HCT116 (cell line): ENCODE data around the gene DZIP1L. TPM values are rescaled to one million over a fixed set of nuclear protein-coding genes. Genes with fewer than 3 reads are reported as not detected.

Source experiments
- ATAC-seq: fragments of 200-7000 bp; cut with Tn5 transposase; 2 replicates; pipeline ENCODE4 v1.9.1; 2020; ENCODE audit warnings: mild to moderate bottlenecking, moderate library complexity
- BruUV-seq: library from RNA; stranded (reverse); fragments of 400-500 nt; replicated peaks from 2 replicates; lab custom pipeline; 2021; lab: Mats Ljungman, UMichigan
- CTCF ChIA-PET: fragments of 300-600 bp; sonication (Branson Sonifier 250); formaldehyde crosslinking; loops from one replicate; lab custom pipeline; 2021; ENCODE audit warnings: antibody characterized with exemption; lab: Charles Lee
- POLR2A ChIA-PET: fragments of 300-600, 350-600 bp; sonication (Branson Sonifier 250); formaldehyde crosslinking; loops from one replicate; lab custom pipeline; 2021; ENCODE audit warnings: antibody characterized with exemption; lab: Charles Lee
- RAD21 ChIA-PET, 2 experiments: fragments of 300-600 bp; sonication (Branson Sonifier 250); formaldehyde crosslinking; loops; one replicate each; lab custom pipeline; 2023; ENCODE audit warnings: low total read pairs in 2 of 2; ENCODE audit not compliant: uncharacterized antibody in 2 of 2, unreplicated experiment in 2 of 2, low non-redundant PET in 1 of 2; lab: Charles Lee
- DNase-seq: peaks from one replicate; pipeline ENCODE4 v3.0.0-alpha.2; 2010; ENCODE audit warnings: low read depth, low spot score
- H2AFZ ChIP-seq: fragments of 200-600 bp; shearing (Covaris generic), sonication (generic); 2 replicates; pipeline ENCODE4 v1.6.1; 2017; ENCODE audit warnings: low read depth, mixed run types, mixed read lengths, antibody characterized with exemption, low read length; ENCODE audit not compliant: poor library complexity, severe bottlenecking
- H3K27ac ChIP-seq: 2 replicates; pipeline ENCODE4 v1.5.1; 2012; ENCODE audit warnings: low read depth, low read length
- H3K27me3 ChIP-seq: fragments of 200-600 bp; sonication (generic); 2 replicates; pipeline ENCODE4 v1.6.1; 2016; ENCODE audit warnings: mixed run types, low read length, mixed read lengths; ENCODE audit not compliant: insufficient read depth
- H3K36me3 ChIP-seq, 2 experiments: fragments of 200-500 bp in 1 of 2; fragments of 200-600 bp in 1 of 2; sonication (Bioruptor generic) in 1 of 2; sonication (generic) in 1 of 2; 2 replicates each; pipeline versions ENCODE4 v1.5.1 to v1.6.1; 2014 to 2016; ENCODE audit warnings: low read length in 2 of 2, inconsistent platforms in 1 of 2, mixed read lengths in 1 of 2, mixed run types in 1 of 2; ENCODE audit not compliant: insufficient read depth in 2 of 2, control insufficient read depth in 1 of 2
- H3K4me1 ChIP-seq, 2 experiments: fragments of 200-600 bp in 1 of 2; sonication (generic) in 1 of 2; 2 replicates each; pipeline versions ENCODE4 v1.5.1 to v1.6.1; 2012 to 2017; ENCODE audit warnings: low read length in 2 of 2, inconsistent platforms in 1 of 2, mild to moderate bottlenecking in 1 of 2, mixed read lengths in 1 of 2, mixed run types in 1 of 2, moderate library complexity in 1 of 2; ENCODE audit not compliant: insufficient read depth in 2 of 2, control insufficient read depth in 1 of 2
- H3K4me2 ChIP-seq: fragments of 200-600 bp; sonication (generic); 2 replicates; pipeline ENCODE4 v1.6.1; 2017; ENCODE audit warnings: mixed run types, low read length, mixed read lengths
- H3K4me3 ChIP-seq, 2 experiments: fragments of 200-600 bp in 1 of 2; sonication (generic) in 1 of 2; replicated peaks in 1 of 2; 2 replicates each; pipeline ENCODE4 v1.5.1; 2011 to 2016; ENCODE audit warnings: low read length in 2 of 2, control low read depth in 1 of 2, low read depth in 1 of 2, mild to moderate bottlenecking in 1 of 2, mixed read lengths in 1 of 2, mixed run types in 1 of 2
- H3K79me2 ChIP-seq: fragments of 200-600 bp; sonication (generic); 2 replicates; pipeline ENCODE4 v1.6.1; 2017; ENCODE audit warnings: mild to moderate bottlenecking, mixed run types, low read length, moderate library complexity, mixed read lengths; ENCODE audit not compliant: insufficient read depth
- H3K9ac ChIP-seq: fragments of 200-600 bp; sonication (generic); 2 replicates; pipeline ENCODE4 v1.6.1; 2016; ENCODE audit warnings: low read length, mixed read lengths
- H3K9me2 ChIP-seq: fragments of 200-600 bp; sonication (generic), shearing (Covaris generic); 2 replicates; pipeline ENCODE4 v1.6.1; 2017; ENCODE audit warnings: mixed run types, mild to moderate bottlenecking, moderate library complexity; ENCODE audit not compliant: insufficient read depth
- H3K9me3 ChIP-seq, 2 experiments: fragments of 200-500 bp in 1 of 2; fragments of 200-600 bp in 1 of 2; sonication (Bioruptor generic) in 1 of 2; sonication (generic) in 1 of 2; 2 replicates each; pipeline ENCODE4 v1.6.1; 2014 to 2017; ENCODE audit warnings: low read length in 2 of 2, mixed read lengths in 2 of 2, inconsistent platforms in 1 of 2, low read depth in 1 of 2, mild to moderate bottlenecking in 1 of 2, mixed run types in 1 of 2, moderate library complexity in 1 of 2; ENCODE audit not compliant: control insufficient read depth in 1 of 2, insufficient read depth in 1 of 2
- H4K20me1 ChIP-seq: fragments of 200-600 bp; sonication (generic), shearing (Covaris generic); 2 replicates; pipeline ENCODE4 v1.6.1; 2017; ENCODE audit warnings: mixed run types, mild to moderate bottlenecking, moderate library complexity; ENCODE audit not compliant: insufficient read depth
- ATF3 ChIP-seq: IDR thresholded peaks from 2 replicates; pipeline ENCODE4 v1.6.1; 2012
- CTCF ChIP-seq, 3 experiments: fragments of 200-600 bp in 1 of 3; sonication (generic) in 1 of 3; IDR thresholded peaks in 2 of 3; conservative IDR thresholded peaks in 1 of 3; 2 replicates each; pipeline ENCODE4 v1.5.1; 2012 to 2017; ENCODE audit warnings: low read depth in 2 of 3, low read length in 2 of 3, antibody characterized with exemption in 1 of 3, borderline replicate concordance in 1 of 3, control low read depth in 1 of 3, mild to moderate bottlenecking in 1 of 3, mixed read lengths in 1 of 3, mixed run types in 1 of 3, moderate library complexity in 1 of 3; ENCODE audit not compliant: insufficient read depth in 1 of 3
- ELF1 ChIP-seq: IDR thresholded peaks from 2 replicates; pipeline ENCODE4 v1.6.1; 2012; ENCODE audit warnings: low read depth, borderline replicate concordance
- EZH2 ChIP-seq: fragments of 200-600 bp; sonication (generic); IDR thresholded peaks from 2 replicates; pipeline ENCODE4 v1.6.1; 2017; ENCODE audit warnings: antibody characterized with exemption, mixed run types
- EZH2phosphoT487 ChIP-seq: fragments of 200-600 bp; IDR thresholded peaks from 2 replicates; pipeline ENCODE4 v1.6.1; 2018; ENCODE audit warnings: antibody characterized with exemption, borderline replicate concordance
- FOSL1 ChIP-seq: IDR thresholded peaks from 2 replicates; pipeline ENCODE4 v1.6.1; 2012; ENCODE audit warnings: low read depth
- JUND ChIP-seq: IDR thresholded peaks from 2 replicates; pipeline ENCODE4 v1.6.1; 2012
- POLR2AphosphoS5 ChIP-seq: IDR thresholded peaks from 2 replicates; pipeline ENCODE4 v1.6.1; 2011; ENCODE audit warnings: mild to moderate bottlenecking, low read depth, low read length, moderate library complexity
- SRF ChIP-seq: IDR thresholded peaks from 2 replicates; pipeline ENCODE4 v1.6.1; 2012; ENCODE audit warnings: low read depth
- YY1 ChIP-seq: IDR thresholded peaks from 2 replicates; pipeline ENCODE4 v1.6.1; 2011; ENCODE audit warnings: low read length, low read depth, moderate library complexity, mild to moderate bottlenecking; ENCODE audit not compliant: insufficient replicate concordance; ENCODE audit errors: extremely low read depth
- ZBTB33 ChIP-seq: IDR thresholded peaks from 2 replicates; pipeline ENCODE4 v1.6.1; 2011; ENCODE audit warnings: mild to moderate bottlenecking, low read length, moderate library complexity; ENCODE audit not compliant: insufficient replicate concordance; ENCODE audit errors: extremely low read depth
- intact Hi-C: fragments of 100-400 bp; cut with micrococcal nuclease; formaldehyde crosslinking; loops from 2 replicates; pipeline ENCODE4 v1.10.0; 2022
- total RNA-seq: library from RNA; stranded (reverse); gene quantifications from one replicate; pipeline ENCODE4 v1.2.1, GENCODE V29; 2021; ENCODE audit not compliant: unreplicated experiment

DZIP1L gene
- total RNA-seq, 1 experiment from 2014 or later: 9.6 TPM

- intact Hi-C loops: no loop called here
- CTCF ChIA-PET: no interaction called here
These were observed 39.1 kb upstream of the DZIP1L start for GRCh38 chr3:138154534-138154933.

More at GRCh38 chr3:138154534-138154933, 39.1 kb upstream of the DZIP1L start:
- no peak overlapping the region for H3K27ac ChIP-seq
- ChIA-PET RAD21 (no interaction called here), POLR2A (no interaction called here)
- H3K4me3 ChIP-seq: no peak overlapping the region
- DNase-seq (no peak), ATAC-seq (no peak)
- H2AFZ ChIP-seq: no peak overlapping the region
- no peaks in the 10 kb centered on the region for H3K9me2 ChIP-seq
- no peaks in the 10 kb centered on the region for H4K20me1 ChIP-seq
- no TSS peak for BruUV-seq
- H3K4me2 ChIP-seq: no peak overlapping the region
- no peaks in the 10 kb centered on the region for H3K36me3 ChIP-seq
- no peaks in the 10 kb centered on the region for H3K4me1 ChIP-seq
- H3K9me3 ChIP-seq: no peaks in the 10 kb centered on the region
- H3K79me2 ChIP-seq: no peaks in the 10 kb centered on the region
- no peaks in the 10 kb centered on the region for H3K27me3 ChIP-seq
- no peak overlapping the region for H3K9ac ChIP-seq
- TF ChIP-seq FOSL1 (no peak), CTCF (IDR thresholded peaks at IDR 0.05 in 2 of 3, conservative IDR thresholded peaks at IDR 0.05 in 1 of 3; ENCODE audit: borderline replicate concordance in 1 of 3, insufficient read depth in 1 of 3, low read depth in 2 of 3, low read length in 2 of 3) (no peak), SRF (no peak), ATF3 (no peak), EZH2phosphoT487 (no peak), ELF1 (no peak), POLR2AphosphoS5 (no peak), JUND (no peak), ZBTB33 (no peak), YY1 (no peak), EZH2 (no peak)
